Activated T-cell treated with anti-CD3 and anti-CD28 coated beads for 4 hours (primary cell): ENCODE data around the gene BTBD19.
"Not testable (repeated sequence)": the region's sequence is repeated elsewhere in the genome, so short reads cannot be mapped to it uniquely, and the experiment has no call there.

Experiments used
- DNase-seq: peaks from one replicate; pipeline ENCODE4 v3.0.0-alpha.2; 2020

Gene BTBD19

GRCh38 chr1:44829506-44830384 is 21.4 kb downstream of the BTBD19 start:
- DNase-seq: no peak

- DNase-seq: no peak
Measured at GRCh38 chr1:44830900-44831304, 22.6 kb downstream of the BTBD19 start.

- DNase-seq: no peak
Measured at GRCh38 chr1:44831516-44831915, 23.2 kb downstream of the BTBD19 start.

GRCh38 chr1:44832056-44832705 is 23.9 kb downstream of the BTBD19 start:
- no peak for DNase-seq

- no peak for DNase-seq
Measured at GRCh38 chr1:44834328-44834727, 26.0 kb downstream of the BTBD19 start.

GRCh38 chr1:44835738-44836675 is 27.7 kb downstream of the BTBD19 start:
- DNase-seq: peak; percentile 85

- not testable (repeated sequence) for DNase-seq
Measured at GRCh38 chr1:44838294-44838693, 30.0 kb downstream of the BTBD19 start.

- no peak for DNase-seq
Measured at GRCh38 chr1:44839576-44839975, 31.3 kb downstream of the BTBD19 start.

GRCh38 chr1:44842486-44842861 is 34.2 kb downstream of the BTBD19 start:
- DNase-seq: no peak

GRCh38 chr1:44842862-44843655 is 34.7 kb downstream of the BTBD19 start, which contains the start of gene PTCH2:
Gene PTCH2 (minus strand): TSS chr1:44843253. CDS start chr1:44842932, 321 bp downstream.
- DNase-seq: no peak

- DNase-seq: no peak
Measured at GRCh38 chr1:44846985-44847384, 38.7 kb downstream of the BTBD19 start.

GRCh38 chr1:44847845-44848244 is 39.5 kb downstream of the BTBD19 start:
- DNase-seq: no peak

- DNase-seq: no peak
Measured at GRCh38 chr1:44848456-44849181, 40.3 kb downstream of the BTBD19 start.

GRCh38 chr1:44849575-44850132 is 41.3 kb downstream of the BTBD19 start:
- no peak for DNase-seq

GRCh38 chr1:44851308-44851707 is 43.0 kb downstream of the BTBD19 start:
- DNase-seq: no peak

- no peak for DNase-seq
Measured at GRCh38 chr1:44853201-44853600, 44.9 kb downstream of the BTBD19 start.

- no peak for DNase-seq
Measured at GRCh38 chr1:44854970-44855369, 46.6 kb downstream of the BTBD19 start.

GRCh38 chr1:44855742-44856141 is 47.4 kb downstream of the BTBD19 start:
- DNase-seq: no peak

GRCh38 chr1:44857446-44857845 is 49.1 kb downstream of the BTBD19 start:
- DNase-seq: no peak

- DNase-seq: no peak
Measured at GRCh38 chr1:44860331-44860730, 52.0 kb downstream of the BTBD19 start.

- DNase-seq: no peak
Measured at GRCh38 chr1:44860891-44861425, 52.6 kb downstream of the BTBD19 start.
